WTC11 (cell line): ENCODE data around the gene PXYLP1. TPM values are rescaled to one million over a fixed set of nuclear protein-coding genes. Genes with fewer than 3 reads are reported as not detected.
A peak's percentile ranks its signal among the peaks of the same experiment; 100 is the strongest.

ENCODE experiments used
- CBFB ChIP-seq: sonication (generic); formaldehyde crosslinking; IDR thresholded peaks from 2 replicates; pipeline ENCODE4 v1.8.1; 2022; ENCODE audit warnings: mild to moderate bottlenecking, low read depth, missing genetic modification reagents
- CREB1 ChIP-seq: sonication (generic); formaldehyde crosslinking; IDR thresholded peaks from 2 replicates; pipeline ENCODE4 v1.8.0; 2023; ENCODE audit warnings: mild to moderate bottlenecking, missing genetic modification reagents
- ESRRA ChIP-seq: sonication (generic); formaldehyde crosslinking; IDR thresholded peaks from 2 replicates; pipeline ENCODE4 v1.8.1; 2022; ENCODE audit warnings: mild to moderate bottlenecking, missing genetic modification reagents, borderline replicate concordance
- ETV6 ChIP-seq: sonication (generic); formaldehyde crosslinking; IDR thresholded peaks from 2 replicates; pipeline ENCODE4 v1.8.1; 2022; ENCODE audit warnings: mild to moderate bottlenecking, missing genetic modification reagents
- JUN ChIP-seq: sonication (generic); formaldehyde crosslinking; IDR thresholded peaks from 2 replicates; pipeline ENCODE4 v1.8.0; 2023; ENCODE audit warnings: mild to moderate bottlenecking, missing genetic modification reagents
- NFATC4 ChIP-seq: fragments of 250-450 bp; sonication (Bioruptor Pico); IDR thresholded peaks from 2 replicates; pipeline ENCODE4 v1.9.0; 2021; ENCODE audit warnings: mild to moderate bottlenecking
- NR1H2 ChIP-seq: sonication (generic); formaldehyde crosslinking; IDR thresholded peaks from 2 replicates; pipeline ENCODE4 v1.9.0; 2021; ENCODE audit warnings: mild to moderate bottlenecking, moderate library complexity, missing genetic modification reagents
- SP1 ChIP-seq: sonication (generic); formaldehyde crosslinking; conservative IDR thresholded peaks from 2 replicates; pipeline ENCODE4 v1.8.1; 2022; ENCODE audit warnings: missing genetic modification reagents
- ZNF121 ChIP-seq: sonication (generic); formaldehyde crosslinking; IDR thresholded peaks from 2 replicates; pipeline ENCODE4 v1.8.0; 2023; ENCODE audit warnings: missing genetic modification reagents
- ZNF219 ChIP-seq: sonication (generic); formaldehyde crosslinking; IDR thresholded peaks from 2 replicates; pipeline ENCODE4 v1.8.0; 2023; ENCODE audit warnings: missing genetic modification reagents, mild to moderate bottlenecking, borderline replicate concordance
- total RNA-seq: library from RNA; stranded (reverse); gene quantifications from 3 replicates; pipeline ENCODE4 v1.2.3, GENCODE V29; 2021
- TF ChIP-seq, protein P1 (sequence below): sonication (generic); formaldehyde crosslinking; IDR thresholded peaks from 2 replicates; pipeline ENCODE4 v1.8.1; 2022; ENCODE audit warnings: low read depth, missing genetic modification reagents, borderline replicate concordance
- TF ChIP-seq, protein P2 (sequence below): sonication (generic); formaldehyde crosslinking; IDR thresholded peaks from 2 replicates; pipeline ENCODE4 v1.8.1; 2022; ENCODE audit warnings: missing genetic modification reagents, borderline replicate concordance
- TF ChIP-seq, protein P3 (sequence below): sonication (generic); formaldehyde crosslinking; IDR thresholded peaks from 2 replicates; pipeline ENCODE4 v1.8.0; 2022; ENCODE audit warnings: mild to moderate bottlenecking, missing genetic modification reagents
- TF ChIP-seq, protein P4 (sequence below): sonication (generic); formaldehyde crosslinking; conservative IDR thresholded peaks from 2 replicates; pipeline ENCODE4 v1.8.1; 2022; ENCODE audit warnings: mild to moderate bottlenecking, missing genetic modification reagents
- TF ChIP-seq, protein P5 (sequence below): sonication (generic); formaldehyde crosslinking; IDR thresholded peaks from 2 replicates; pipeline ENCODE4 v1.8.0; 2022; ENCODE audit warnings: mild to moderate bottlenecking, missing genetic modification reagents
- TF ChIP-seq, protein P6 (sequence below): fragments of 250-450 bp; sonication (Bioruptor Pico); IDR thresholded peaks from 2 replicates; pipeline ENCODE4 v1.8.0; 2021; ENCODE audit warnings: mild to moderate bottlenecking
- TF ChIP-seq, protein P7 (sequence below): sonication (generic); formaldehyde crosslinking; IDR thresholded peaks from 2 replicates; pipeline ENCODE4 v1.8.0; 2023; ENCODE audit warnings: missing genetic modification reagents
- TF ChIP-seq, protein P8 (sequence below): sonication (generic); formaldehyde crosslinking; IDR thresholded peaks from 2 replicates; pipeline ENCODE4 v1.8.1; 2023; ENCODE audit warnings: mild to moderate bottlenecking, missing genetic modification reagents
- TF ChIP-seq, protein P9 (sequence below): fragments of 250-450 bp; sonication (Bioruptor Pico); IDR thresholded peaks from 2 replicates; pipeline ENCODE4 v1.9.0; 2021; ENCODE audit warnings: mild to moderate bottlenecking

Gene PXYLP1
- total RNA-seq, 1 experiment from 2014 or later = 20.1 TPM

DNA sequence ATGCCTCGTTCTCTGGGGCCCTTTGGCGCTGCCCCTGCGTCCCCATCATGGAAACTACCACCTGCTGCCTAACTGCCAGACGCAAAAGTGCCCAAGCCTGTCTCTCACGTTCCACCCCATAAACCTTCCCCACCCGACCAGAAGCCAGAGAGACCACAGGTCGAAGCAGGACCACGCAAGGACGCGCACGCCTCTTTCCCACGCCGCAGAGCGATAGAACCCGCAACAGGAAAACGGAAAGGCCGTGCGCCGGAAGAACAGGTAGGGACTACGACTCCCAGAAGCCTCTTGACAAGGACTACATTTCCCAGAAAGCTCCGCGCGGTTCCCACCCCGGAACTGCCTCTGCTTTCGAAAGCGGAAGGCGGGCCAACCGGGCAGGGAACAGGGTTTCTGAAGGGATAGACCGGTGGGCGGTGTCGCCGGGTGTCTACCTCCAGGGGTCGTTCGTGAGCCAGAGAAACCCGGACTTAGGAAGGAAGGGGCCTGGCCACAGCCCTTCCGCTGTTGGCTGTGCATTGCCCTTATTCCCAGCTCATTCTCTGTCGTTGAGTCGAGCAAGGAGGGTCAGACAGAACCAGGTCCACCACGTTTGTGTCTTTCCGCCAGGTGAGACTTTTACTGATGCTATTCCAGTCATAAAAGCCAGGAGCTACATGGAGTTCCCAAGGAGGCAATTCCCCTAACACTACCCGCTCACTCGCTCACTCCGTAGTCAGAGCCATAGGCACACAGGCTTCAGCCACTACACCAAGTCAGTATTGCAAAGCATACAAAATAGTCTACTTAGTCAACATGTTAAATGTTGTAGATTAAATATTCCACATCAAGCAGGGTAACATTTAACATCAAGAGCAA lies 80.1 kb downstream of the PXYLP1 start (continued):
- TF ChIP-seq, protein P1, sequence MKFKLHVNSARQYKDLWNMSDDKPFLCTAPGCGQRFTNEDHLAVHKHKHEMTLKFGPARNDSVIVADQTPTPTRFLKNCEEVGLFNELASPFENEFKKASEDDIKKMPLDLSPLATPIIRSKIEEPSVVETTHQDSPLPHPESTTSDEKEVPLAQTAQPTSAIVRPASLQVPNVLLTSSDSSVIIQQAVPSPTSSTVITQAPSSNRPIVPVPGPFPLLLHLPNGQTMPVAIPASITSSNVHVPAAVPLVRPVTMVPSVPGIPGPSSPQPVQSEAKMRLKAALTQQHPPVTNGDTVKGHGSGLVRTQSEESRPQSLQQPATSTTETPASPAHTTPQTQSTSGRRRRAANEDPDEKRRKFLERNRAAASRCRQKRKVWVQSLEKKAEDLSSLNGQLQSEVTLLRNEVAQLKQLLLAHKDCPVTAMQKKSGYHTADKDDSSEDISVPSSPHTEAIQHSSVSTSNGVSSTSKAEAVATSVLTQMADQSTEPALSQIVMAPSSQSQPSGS (CRISPR knock-in tag) = no peak
- TF ChIP-seq, protein P2, sequence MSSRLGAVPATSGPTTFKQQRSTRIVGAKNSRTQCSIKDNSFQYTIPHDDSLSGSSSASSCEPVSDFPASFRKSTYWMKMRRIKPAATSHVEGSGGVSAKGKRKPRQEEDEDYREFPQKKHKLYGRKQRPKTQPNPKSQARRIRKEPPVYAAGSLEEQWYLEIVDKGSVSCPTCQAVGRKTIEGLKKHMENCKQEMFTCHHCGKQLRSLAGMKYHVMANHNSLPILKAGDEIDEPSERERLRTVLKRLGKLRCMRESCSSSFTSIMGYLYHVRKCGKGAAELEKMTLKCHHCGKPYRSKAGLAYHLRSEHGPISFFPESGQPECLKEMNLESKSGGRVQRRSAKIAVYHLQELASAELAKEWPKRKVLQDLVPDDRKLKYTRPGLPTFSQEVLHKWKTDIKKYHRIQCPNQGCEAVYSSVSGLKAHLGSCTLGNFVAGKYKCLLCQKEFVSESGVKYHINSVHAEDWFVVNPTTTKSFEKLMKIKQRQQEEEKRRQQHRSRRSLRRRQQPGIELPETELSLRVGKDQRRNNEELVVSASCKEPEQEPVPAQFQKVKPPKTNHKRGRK (CRISPR knock-in tag) = no peak
- TF ChIP-seq, protein P3, sequence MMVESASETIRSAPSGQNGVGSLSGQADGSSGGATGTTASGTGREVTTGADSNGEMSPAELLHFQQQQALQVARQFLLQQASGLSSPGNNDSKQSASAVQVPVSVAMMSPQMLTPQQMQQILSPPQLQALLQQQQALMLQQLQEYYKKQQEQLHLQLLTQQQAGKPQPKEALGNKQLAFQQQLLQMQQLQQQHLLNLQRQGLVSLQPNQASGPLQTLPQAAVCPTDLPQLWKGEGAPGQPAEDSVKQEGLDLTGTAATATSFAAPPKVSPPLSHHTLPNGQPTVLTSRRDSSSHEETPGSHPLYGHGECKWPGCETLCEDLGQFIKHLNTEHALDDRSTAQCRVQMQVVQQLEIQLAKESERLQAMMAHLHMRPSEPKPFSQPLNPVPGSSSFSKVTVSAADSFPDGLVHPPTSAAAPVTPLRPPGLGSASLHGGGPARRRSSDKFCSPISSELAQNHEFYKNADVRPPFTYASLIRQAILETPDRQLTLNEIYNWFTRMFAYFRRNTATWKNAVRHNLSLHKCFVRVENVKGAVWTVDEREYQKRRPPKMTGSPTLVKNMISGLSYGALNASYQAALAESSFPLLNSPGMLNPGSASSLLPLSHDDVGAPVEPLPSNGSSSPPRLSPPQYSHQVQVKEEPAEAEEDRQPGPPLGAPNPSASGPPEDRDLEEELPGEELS = peak; percentile 36; the same call in 1 of the 2 replicates
- TF ChIP-seq, protein P4, sequence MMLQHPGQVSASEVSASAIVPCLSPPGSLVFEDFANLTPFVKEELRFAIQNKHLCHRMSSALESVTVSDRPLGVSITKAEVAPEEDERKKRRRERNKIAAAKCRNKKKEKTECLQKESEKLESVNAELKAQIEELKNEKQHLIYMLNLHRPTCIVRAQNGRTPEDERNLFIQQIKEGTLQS = no peak
- TF ChIP-seq, protein P5, sequence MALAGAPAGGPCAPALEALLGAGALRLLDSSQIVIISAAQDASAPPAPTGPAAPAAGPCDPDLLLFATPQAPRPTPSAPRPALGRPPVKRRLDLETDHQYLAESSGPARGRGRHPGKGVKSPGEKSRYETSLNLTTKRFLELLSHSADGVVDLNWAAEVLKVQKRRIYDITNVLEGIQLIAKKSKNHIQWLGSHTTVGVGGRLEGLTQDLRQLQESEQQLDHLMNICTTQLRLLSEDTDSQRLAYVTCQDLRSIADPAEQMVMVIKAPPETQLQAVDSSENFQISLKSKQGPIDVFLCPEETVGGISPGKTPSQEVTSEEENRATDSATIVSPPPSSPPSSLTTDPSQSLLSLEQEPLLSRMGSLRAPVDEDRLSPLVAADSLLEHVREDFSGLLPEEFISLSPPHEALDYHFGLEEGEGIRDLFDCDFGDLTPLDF (CRISPR knock-in tag) = no peak
- TF ChIP-seq CREB1 = no peak
- peak; percentile 93 for TF ChIP-seq SP1 (CRISPR knock-in tag)
- TF ChIP-seq, protein P6, sequence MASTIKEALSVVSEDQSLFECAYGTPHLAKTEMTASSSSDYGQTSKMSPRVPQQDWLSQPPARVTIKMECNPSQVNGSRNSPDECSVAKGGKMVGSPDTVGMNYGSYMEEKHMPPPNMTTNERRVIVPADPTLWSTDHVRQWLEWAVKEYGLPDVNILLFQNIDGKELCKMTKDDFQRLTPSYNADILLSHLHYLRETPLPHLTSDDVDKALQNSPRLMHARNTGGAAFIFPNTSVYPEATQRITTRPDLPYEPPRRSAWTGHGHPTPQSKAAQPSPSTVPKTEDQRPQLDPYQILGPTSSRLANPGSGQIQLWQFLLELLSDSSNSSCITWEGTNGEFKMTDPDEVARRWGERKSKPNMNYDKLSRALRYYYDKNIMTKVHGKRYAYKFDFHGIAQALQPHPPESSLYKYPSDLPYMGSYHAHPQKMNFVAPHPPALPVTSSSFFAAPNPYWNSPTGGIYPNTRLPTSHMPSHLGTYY (CRISPR knock-in tag) = no peak
- 0 out of 2 replicates have a peak, but pooled peaks have one; percentile 37 for TF ChIP-seq ESRRA (CRISPR knock-in tag)
- no peak for TF ChIP-seq CBFB (CRISPR knock-in tag)
- TF ChIP-seq ZNF219 (CRISPR knock-in tag) = no peak
- TF ChIP-seq, protein P7, sequence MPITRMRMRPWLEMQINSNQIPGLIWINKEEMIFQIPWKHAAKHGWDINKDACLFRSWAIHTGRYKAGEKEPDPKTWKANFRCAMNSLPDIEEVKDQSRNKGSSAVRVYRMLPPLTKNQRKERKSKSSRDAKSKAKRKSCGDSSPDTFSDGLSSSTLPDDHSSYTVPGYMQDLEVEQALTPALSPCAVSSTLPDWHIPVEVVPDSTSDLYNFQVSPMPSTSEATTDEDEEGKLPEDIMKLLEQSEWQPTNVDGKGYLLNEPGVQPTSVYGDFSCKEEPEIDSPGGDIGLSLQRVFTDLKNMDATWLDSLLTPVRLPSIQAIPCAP (CRISPR knock-in tag) = no peak
- TF ChIP-seq ETV6 (CRISPR knock-in tag) = no peak
- TF ChIP-seq NR1H2 (CRISPR knock-in tag) = no peak
- TF ChIP-seq, protein P8, sequence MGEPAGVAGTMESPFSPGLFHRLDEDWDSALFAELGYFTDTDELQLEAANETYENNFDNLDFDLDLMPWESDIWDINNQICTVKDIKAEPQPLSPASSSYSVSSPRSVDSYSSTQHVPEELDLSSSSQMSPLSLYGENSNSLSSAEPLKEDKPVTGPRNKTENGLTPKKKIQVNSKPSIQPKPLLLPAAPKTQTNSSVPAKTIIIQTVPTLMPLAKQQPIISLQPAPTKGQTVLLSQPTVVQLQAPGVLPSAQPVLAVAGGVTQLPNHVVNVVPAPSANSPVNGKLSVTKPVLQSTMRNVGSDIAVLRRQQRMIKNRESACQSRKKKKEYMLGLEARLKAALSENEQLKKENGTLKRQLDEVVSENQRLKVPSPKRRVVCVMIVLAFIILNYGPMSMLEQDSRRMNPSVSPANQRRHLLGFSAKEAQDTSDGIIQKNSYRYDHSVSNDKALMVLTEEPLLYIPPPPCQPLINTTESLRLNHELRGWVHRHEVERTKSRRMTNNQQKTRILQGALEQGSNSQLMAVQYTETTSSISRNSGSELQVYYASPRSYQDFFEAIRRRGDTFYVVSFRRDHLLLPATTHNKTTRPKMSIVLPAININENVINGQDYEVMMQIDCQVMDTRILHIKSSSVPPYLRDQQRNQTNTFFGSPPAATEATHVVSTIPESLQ = no peak
- TF ChIP-seq ZNF121 = no peak
- TF ChIP-seq JUN (CRISPR knock-in tag) = no peak
- no peak for TF ChIP-seq NFATC4 (CRISPR knock-in tag)
- TF ChIP-seq, protein P9, sequence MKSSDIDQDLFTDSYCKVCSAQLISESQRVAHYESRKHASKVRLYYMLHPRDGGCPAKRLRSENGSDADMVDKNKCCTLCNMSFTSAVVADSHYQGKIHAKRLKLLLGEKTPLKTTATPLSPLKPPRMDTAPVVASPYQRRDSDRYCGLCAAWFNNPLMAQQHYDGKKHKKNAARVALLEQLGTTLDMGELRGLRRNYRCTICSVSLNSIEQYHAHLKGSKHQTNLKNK (CRISPR knock-in tag) = no peak
